Lower lobe of right lung (tissue), 2 donors: ENCODE data around the gene SLC38A11. TPM values are rescaled to one million over a fixed set of nuclear protein-coding genes. Genes with fewer than 3 reads are reported as not detected.
"Not testable (repeated sequence)": the region's sequence is repeated elsewhere in the genome, so short reads cannot be mapped to it uniquely, and the experiment has no call there.

ENCODE experiments used
- ATAC-seq, 2 donors: fragments of 200-7000 bp; cut with Tn5 transposase; one replicate each; pipeline ENCODE4 v1.9.1; 2020 to 2022; ENCODE audit warnings: mild to moderate bottlenecking in 2 of 2, moderate library complexity in 2 of 2
- DNase-seq: peaks from one replicate; pipeline ENCODE4 v3.0.0-alpha.2; 2020
- H3K27ac ChIP-seq: fragments of 200-600 bp; one replicate; pipeline ENCODE4 v1.8.0; 2022
- H3K27me3 ChIP-seq: fragments of 200-600 bp; one replicate; pipeline ENCODE4 v1.8.0; 2022; ENCODE audit warnings: low read depth
- H3K36me3 ChIP-seq: fragments of 200-600 bp; one replicate; pipeline ENCODE4 v1.8.0; 2022; ENCODE audit warnings: mild to moderate bottlenecking
- H3K4me1 ChIP-seq: fragments of 200-600 bp; one replicate; pipeline ENCODE4 v1.8.0; 2022
- H3K4me3 ChIP-seq: fragments of 200-600 bp; one replicate; pipeline ENCODE4 v1.8.0; 2022; ENCODE audit warnings: mild to moderate bottlenecking
- H3K9me3 ChIP-seq: fragments of 200-600 bp; one replicate; pipeline ENCODE4 v1.8.0; 2022
- CTCF ChIP-seq: fragments of 200-600 bp; IDR thresholded peaks from one replicate; pipeline ENCODE4 v1.8.0; 2022; ENCODE audit warnings: antibody characterized with exemption, mild to moderate bottlenecking
- intact Hi-C: fragments of 100-400 bp; cut with DNase I; formaldehyde crosslinking; loops from one replicate; pipeline ENCODE4 v1.11.0; 2022
- total RNA-seq: library from RNA; stranded (reverse); fragmentation: NEBNext Ultra II Directional; extraction: Animal tissue kit (Norgen Biotek cat#: 25700); gene quantifications from one replicate; pipeline ENCODE4 v1.2.1, GENCODE V29; 2021
- donor health status: DM: no; HTN: yes; CAD: no; lungs with severe emphysema.

The SLC38A11 gene
- total RNA-seq, 1 donor from 2014 or later, result 0.44 TPM

- intact Hi-C loops, result no loop called here
- Histone ChIP-seq H3K36me3 (no peaks in the 10 kb centered on the region), H3K27ac (no peak overlapping the region), H3K27me3 (no peaks in the 10 kb centered on the region), H3K4me1 (peaks cover 16% of the 10 kb centered on the region), H3K4me3 (no peak overlapping the region), H3K9me3 (no peaks in the 10 kb centered on the region)
- ATAC-seq, result peak; percentile 74 to 86
- DNase-seq, result no peak
- TF ChIP-seq CTCF, result peak; percentile 55
These were observed 37.5 kb upstream of the SLC38A11 start for GRCh38 chr2:164992818-164993217.

- H3K4me3 ChIP-seq, H3K36me3 ChIP-seq, intact Hi-C loops, DNase-seq, H3K27ac ChIP-seq, H3K27me3 ChIP-seq, H3K9me3 ChIP-seq: not testable (repeated sequence)
- peak; percentile 18 to 47 for ATAC-seq
- peaks cover 16% of the 10 kb centered on the region for H3K4me1 ChIP-seq
These were observed 36.7 kb upstream of the SLC38A11 start for GRCh38 chr2:164992093-164992454.

- DNase-seq, H3K27me3 ChIP-seq, H3K9me3 ChIP-seq, intact Hi-C loops, H3K36me3 ChIP-seq, H3K27ac ChIP-seq, H3K4me3 ChIP-seq: not testable (repeated sequence)
- peak; percentile 24 to 53 for ATAC-seq
- H3K4me1 ChIP-seq, result peaks cover 16% of the 10 kb centered on the region
These were observed 36.2 kb upstream of the SLC38A11 start for GRCh38 chr2:164991361-164992092.

- H3K36me3 ChIP-seq, ATAC-seq, H3K4me3 ChIP-seq, intact Hi-C loops, H3K27me3 ChIP-seq, H3K9me3 ChIP-seq, H3K27ac ChIP-seq, DNase-seq: not testable (repeated sequence)
- peaks cover 16% of the 10 kb centered on the region for H3K4me1 ChIP-seq
These were observed 35.6 kb upstream of the SLC38A11 start for GRCh38 chr2:164990953-164991352.

GRCh38 chr2:164988805-164989204, 33.5 kb upstream of the SLC38A11 start:
- H3K27ac ChIP-seq, H3K36me3 ChIP-seq, ATAC-seq, DNase-seq, H3K4me3 ChIP-seq, intact Hi-C loops, H3K27me3 ChIP-seq, H3K9me3 ChIP-seq: not testable (repeated sequence)
- H3K4me1 ChIP-seq, result peaks cover 16% of the 10 kb centered on the region

- H3K27me3 ChIP-seq, intact Hi-C loops, H3K36me3 ChIP-seq, H3K4me1 ChIP-seq, DNase-seq, H3K27ac ChIP-seq, H3K4me3 ChIP-seq, ATAC-seq, H3K9me3 ChIP-seq: not testable (repeated sequence)
These were observed 30.7 kb upstream of the SLC38A11 start for GRCh38 chr2:164986027-164986426.

GRCh38 chr2:164984428-164984827, 29.1 kb upstream of the SLC38A11 start:
- DNase-seq (no peak), ATAC-seq (no peak)
- Histone ChIP-seq H3K9me3 (no peaks in the 10 kb centered on the region), H3K4me1 (no peaks in the 10 kb centered on the region), H3K36me3 (no peaks in the 10 kb centered on the region), H3K27ac (no peak overlapping the region), H3K27me3 (no peaks in the 10 kb centered on the region), H3K4me3 (no peak overlapping the region)
- no peak for TF ChIP-seq CTCF
- intact Hi-C loops, result no loop called here

- intact Hi-C loops, result no loop called here
- no peak for TF ChIP-seq CTCF
These were observed 26.1 kb upstream of the SLC38A11 start for GRCh38 chr2:164981217-164981990.

GRCh38 chr2:164980688-164981087, 25.4 kb upstream of the SLC38A11 start:
- H3K4me3 ChIP-seq, ATAC-seq, H3K36me3 ChIP-seq, H3K9me3 ChIP-seq, H3K27ac ChIP-seq, DNase-seq, H3K27me3 ChIP-seq, intact Hi-C loops, H3K4me1 ChIP-seq: not testable (repeated sequence)

More at GRCh38 chr2:164981217-164981990, 26.1 kb upstream of the SLC38A11 start:
- H3K36me3 ChIP-seq, result no peaks in the 10 kb centered on the region
- no peak overlapping the region for H3K27ac ChIP-seq
- no peaks in the 10 kb centered on the region for H3K4me1 ChIP-seq
- H3K4me3 ChIP-seq, result no peak overlapping the region
- ATAC-seq (no peak), DNase-seq (no peak)
- no peaks in the 10 kb centered on the region for H3K27me3 ChIP-seq
- H3K9me3 ChIP-seq, result no peaks in the 10 kb centered on the region
